PC-9 (cell line): ENCODE measurements around the gene DCANP1. TPM values are rescaled to one million over a fixed set of nuclear protein-coding genes. Genes with fewer than 3 reads are reported as not detected.

Experiments
- BruUV-seq: library from RNA; stranded (reverse); fragments of 400-500 nt; replicated peaks from 2 replicates; lab custom pipeline; 2021; lab: Mats Ljungman, UMichigan
- CTCF ChIA-PET: fragments of 300-600 bp; sonication (Branson Sonifier 250); formaldehyde crosslinking; loops from one replicate; lab custom pipeline; 2022; ENCODE audit warnings: antibody characterized with exemption; lab: Charles Lee
- POLR2A ChIA-PET: fragments of 300-600 bp; sonication (Branson Sonifier 250); formaldehyde crosslinking; loops from one replicate; lab custom pipeline; 2022; ENCODE audit warnings: antibody characterized with exemption; ENCODE audit not compliant: unreplicated experiment; lab: Charles Lee
- DNase-seq, 2 experiments: peaks; one replicate each; pipeline versions ENCODE4 v3.0.0 to v3.0.0-alpha.2; 2015 to 2022; ENCODE audit warnings: mixed read lengths in 1 of 2
- H2AFZ ChIP-seq: fragments of 200-600 bp; sonication (generic); 2 replicates; pipeline ENCODE4 v1.8.1; 2017; ENCODE audit warnings: antibody characterized with exemption
- H3F3A ChIP-seq: fragments of 200-600 bp; sonication (generic); 2 replicates; pipeline ENCODE4 v1.8.1; 2017; ENCODE audit warnings: antibody characterized with exemption, mild to moderate bottlenecking, low read depth; ENCODE audit not compliant: insufficient read depth
- H3K27ac ChIP-seq: fragments of 200-600 bp; sonication (generic); 2 replicates; pipeline ENCODE4 v1.6.1; 2016; ENCODE audit warnings: mixed run types
- H3K27me3 ChIP-seq: fragments of 200-600 bp; sonication (generic); 2 replicates; pipeline ENCODE4 v1.6.1; 2016; ENCODE audit warnings: low read depth, mixed run types; ENCODE audit not compliant: insufficient read depth
- H3K36me3 ChIP-seq: fragments of 200-600 bp; sonication (generic); 2 replicates; pipeline ENCODE4 v1.6.1; 2016; ENCODE audit warnings: low read depth, mixed run types
- H3K4me1 ChIP-seq: fragments of 200-600 bp; sonication (generic); replicated peaks from 2 replicates; pipeline ENCODE4 v1.6.1; 2016; ENCODE audit warnings: mixed run types; ENCODE audit not compliant: insufficient read depth
- H3K4me2 ChIP-seq: fragments of 200-600 bp; sonication (generic); 2 replicates; pipeline ENCODE4 v1.6.1; 2017; ENCODE audit warnings: mixed run types
- H3K4me3 ChIP-seq: fragments of 200-600 bp; sonication (generic); 2 replicates; pipeline ENCODE4 v1.6.1; 2016; ENCODE audit warnings: mixed run types
- H3K79me2 ChIP-seq: fragments of 200-600 bp; sonication (generic); 2 replicates; pipeline ENCODE4 v1.6.1; 2017; ENCODE audit warnings: low read depth, mixed run types
- H3K9me2 ChIP-seq: fragments of 200-600 bp; sonication (generic); 2 replicates; pipeline ENCODE4 v1.8.1; 2017; ENCODE audit warnings: mild to moderate bottlenecking; ENCODE audit not compliant: insufficient read depth
- H3K9me3 ChIP-seq: fragments of 200-600 bp; sonication (generic); 2 replicates; pipeline ENCODE4 v1.8.1; 2016; ENCODE audit warnings: low read depth; ENCODE audit not compliant: insufficient read depth
- H4K20me1 ChIP-seq: fragments of 200-600 bp; sonication (generic); 2 replicates; pipeline ENCODE4 v1.8.1; 2017; ENCODE audit not compliant: insufficient read depth
- CTCF ChIP-seq: fragments of 200-600 bp; sonication (generic); conservative IDR thresholded peaks from 2 replicates; pipeline ENCODE4 v1.6.1; 2017; ENCODE audit warnings: mixed run types, antibody characterized with exemption, mild to moderate bottlenecking, moderate library complexity
- EZH2 ChIP-seq: fragments of 200-600 bp; sonication (generic); IDR thresholded peaks from 2 replicates; pipeline ENCODE4 v1.8.0; 2017; ENCODE audit warnings: antibody characterized with exemption, low read depth
- intact Hi-C: fragments of 100-400 bp; cut with micrococcal nuclease; formaldehyde crosslinking; loops from one replicate; pipeline ENCODE4 v1.10.0; 2022; ENCODE audit not compliant: unreplicated experiment
- total RNA-seq: library from RNA; stranded (reverse); gene quantifications from 2 replicates; pipeline ENCODE4 v1.2.3, GENCODE V29; 2021

The DCANP1 gene
- total RNA-seq, 1 experiment from 2014 or later, result not detected

- no peak for TF ChIP-seq CTCF
- TF ChIP-seq EZH2, result no peak
- Histone ChIP-seq H3K79me2 (no peaks in the 10 kb centered on the region), H3K4me1 (no peaks in the 10 kb centered on the region), H4K20me1 (no peaks in the 10 kb centered on the region), H3K4me2 (no peak overlapping the region), H3K27ac (no peak overlapping the region), H3K36me3 (no peaks in the 10 kb centered on the region), H3K9me3 (no peaks in the 10 kb centered on the region), H3F3A (no peaks in the 10 kb centered on the region), H3K9me2 (no peaks in the 10 kb centered on the region), H3K4me3 (no peak overlapping the region), H2AFZ (no peak overlapping the region), H3K27me3 (peaks cover 89% of the 10 kb centered on the region)
- ChIA-PET CTCF (interaction anchor here (1.4 kb wide), 1 partner anchor 10 kb away, joined by 4 read pairs; no protein-coding TSS in a partner anchor), POLR2A (no interaction called here)
- no peak for DNase-seq
- intact Hi-C loops, result no loop called here
- BruUV-seq, result no TSS peak
These were observed 1.1 kb upstream of the DCANP1 start for GRCh38 chr5:135448071-135448739.

GRCh38 chr5:135446615-135447014, 533 bp downstream of the DCANP1 start:
- H3K27ac ChIP-seq, result no peak overlapping the region
- H3K4me2 ChIP-seq, result no peak overlapping the region
- H2AFZ ChIP-seq, result no peak overlapping the region
- no peaks in the 10 kb centered on the region for H3K9me3 ChIP-seq
- H3K79me2 ChIP-seq, result no peaks in the 10 kb centered on the region
- H3K27me3 ChIP-seq, result peaks cover 81% of the 10 kb centered on the region
- no peaks in the 10 kb centered on the region for H3F3A ChIP-seq
- no peak overlapping the region for H3K4me3 ChIP-seq
- no peaks in the 10 kb centered on the region for H3K4me1 ChIP-seq
- no peaks in the 10 kb centered on the region for H4K20me1 ChIP-seq
- H3K36me3 ChIP-seq, result no peaks in the 10 kb centered on the region
- ChIA-PET CTCF (no interaction called here), POLR2A (no interaction called here)
- BruUV-seq, result no TSS peak
- intact Hi-C loops, result no loop called here
- DNase-seq, result no peak
- H3K9me2 ChIP-seq, result no peaks in the 10 kb centered on the region
- TF ChIP-seq CTCF (no peak), EZH2 (no peak)

DNA sequence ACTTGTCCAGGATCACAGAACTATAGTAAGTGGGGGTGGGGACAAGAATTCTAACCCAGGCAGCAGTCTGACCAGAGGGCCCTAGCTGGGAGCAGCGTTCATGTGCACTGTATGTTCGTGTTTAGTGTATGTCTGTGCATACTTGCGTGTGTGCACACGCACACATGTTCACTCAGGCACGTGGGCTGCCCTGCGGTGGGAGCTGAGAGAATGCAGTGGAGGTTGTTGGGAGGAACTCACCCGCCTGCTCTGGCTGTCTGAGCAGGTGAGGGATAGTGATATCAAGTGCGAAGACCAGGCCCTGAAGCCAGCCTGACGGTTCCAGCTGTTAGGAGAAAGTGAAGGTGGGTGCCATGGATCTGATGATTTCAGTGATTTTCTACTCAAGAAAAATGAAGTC, 942 bp downstream of the DCANP1 start:
- H3K27me3 ChIP-seq, result peaks cover 77% of the 10 kb centered on the region
- no peak overlapping the region for H3K4me2 ChIP-seq
- no peak overlapping the region for H2AFZ ChIP-seq
- no peak overlapping the region for H3K4me3 ChIP-seq
- CTCF ChIA-PET, result no interaction called here
- no TSS peak for BruUV-seq
- DNase-seq, result no peak
- H3K9me3 ChIP-seq, result no peaks in the 10 kb centered on the region
- no peaks in the 10 kb centered on the region for H3K79me2 ChIP-seq
- no peak overlapping the region for H3K27ac ChIP-seq
- no peaks in the 10 kb centered on the region for H3K4me1 ChIP-seq
- H3K36me3 ChIP-seq, result no peaks in the 10 kb centered on the region
- no peak for TF ChIP-seq EZH2
- TF ChIP-seq CTCF, result no peak
- no peaks in the 10 kb centered on the region for H3F3A ChIP-seq
- H4K20me1 ChIP-seq, result no peaks in the 10 kb centered on the region
- POLR2A ChIA-PET, result no interaction called here
- H3K9me2 ChIP-seq, result no peaks in the 10 kb centered on the region
- intact Hi-C loops, result no loop called here
